ENCODE results near the gene SPATA21.

DNA sequence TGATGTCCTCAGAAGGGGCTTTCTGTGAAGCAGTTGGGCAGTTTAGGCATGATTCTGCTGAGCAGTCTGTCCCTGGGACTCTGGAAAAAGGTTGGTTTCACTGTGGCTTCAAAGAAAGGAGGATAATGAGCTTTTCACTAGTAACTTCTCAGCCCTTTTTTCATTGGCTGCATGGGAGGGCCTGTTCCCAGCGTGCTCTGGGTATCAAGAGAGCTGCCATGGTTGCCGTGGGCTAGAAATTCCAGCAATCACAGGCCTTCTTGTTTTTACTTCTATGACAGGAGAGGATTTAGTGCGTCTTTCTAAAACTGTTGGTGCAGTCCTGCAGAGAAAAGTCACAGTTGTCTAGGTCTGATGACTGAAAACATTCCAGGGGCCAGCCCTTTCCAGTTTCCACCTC is 63.0 kb downstream of the SPATA21 start:
- TF ChIP-seq POLR2A (IDR thresholded peaks at IDR 0.05; ENCODE audit: low read length) (no peak), GATA1 (IDR thresholded peaks at IDR 0.05; ENCODE audit: low read depth, low read length) (no peak)
